NCI-H2029 (cell line): ENCODE data around the gene MAP2K6.
A peak's percentile ranks its signal among the peaks of the same experiment; 100 is the strongest.

Experiments used
- DNase-seq: peaks from one replicate; lab custom pipeline; 2025; lab: John Stamatoyannopoulos, UW

MAP2K6 gene

DNA sequence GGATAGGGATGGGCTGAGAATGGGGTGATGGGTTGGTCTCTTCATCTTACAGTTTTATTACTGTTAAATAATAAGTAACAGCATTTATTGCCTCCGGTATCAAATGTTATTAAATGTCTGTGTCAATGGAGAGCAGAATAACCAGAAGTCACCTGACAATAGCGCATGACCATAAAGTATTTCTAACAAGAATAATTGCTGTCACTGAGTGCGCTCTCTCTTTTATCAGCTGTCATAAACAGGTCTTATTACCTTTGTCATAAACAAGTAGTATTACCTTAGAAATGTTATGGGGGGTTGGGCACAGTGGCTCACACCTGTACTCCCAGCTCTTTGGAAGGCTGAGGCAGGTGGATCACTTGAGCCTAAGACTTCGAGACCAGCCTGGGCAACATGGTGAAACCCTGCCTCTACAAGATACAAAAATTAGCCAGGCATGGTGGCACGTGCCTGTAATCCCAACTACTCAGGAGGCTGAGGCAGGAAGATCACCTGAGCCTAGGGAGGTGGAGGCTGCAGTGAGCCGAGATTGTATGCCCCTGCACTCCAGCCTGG is 120.6 kb downstream of the MAP2K6 start:
- DNase-seq: no peak

GRCh38 chr17:69538795-69539194 is 124.3 kb downstream of the MAP2K6 start:
- no peak for DNase-seq

- DNase-seq: no peak
These were observed 124.8 kb downstream of the MAP2K6 start for GRCh38 chr17:69539274-69539673.

GRCh38 chr17:69539781-69540319 is 125.4 kb downstream of the MAP2K6 start:
- DNase-seq: no peak

- DNase-seq: no peak
These were observed 125.9 kb downstream of the MAP2K6 start for GRCh38 chr17:69540356-69540755.

DNA sequence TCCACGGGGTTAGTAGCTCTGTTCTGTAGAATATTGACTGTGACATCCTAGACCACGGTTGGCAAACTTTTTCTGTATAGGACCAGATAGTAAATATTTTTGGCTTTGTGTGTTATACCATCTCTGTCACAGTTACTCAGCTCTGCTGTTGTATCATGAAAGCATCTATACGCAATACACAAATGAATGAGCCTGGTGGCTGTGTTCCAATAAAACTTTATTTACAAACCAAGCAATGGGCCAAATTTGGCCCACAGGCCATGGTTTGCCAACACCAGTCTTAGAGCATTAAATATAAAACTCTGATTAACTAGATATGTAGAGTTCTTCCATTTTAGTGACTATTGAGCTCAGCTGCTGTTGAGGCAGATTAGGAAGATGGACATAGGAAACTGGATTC is 132.7 kb downstream of the MAP2K6 start:
- no peak for DNase-seq

GRCh38 chr17:69547947-69548346 is 133.4 kb downstream of the MAP2K6 start:
- DNase-seq: no peak

DNA sequence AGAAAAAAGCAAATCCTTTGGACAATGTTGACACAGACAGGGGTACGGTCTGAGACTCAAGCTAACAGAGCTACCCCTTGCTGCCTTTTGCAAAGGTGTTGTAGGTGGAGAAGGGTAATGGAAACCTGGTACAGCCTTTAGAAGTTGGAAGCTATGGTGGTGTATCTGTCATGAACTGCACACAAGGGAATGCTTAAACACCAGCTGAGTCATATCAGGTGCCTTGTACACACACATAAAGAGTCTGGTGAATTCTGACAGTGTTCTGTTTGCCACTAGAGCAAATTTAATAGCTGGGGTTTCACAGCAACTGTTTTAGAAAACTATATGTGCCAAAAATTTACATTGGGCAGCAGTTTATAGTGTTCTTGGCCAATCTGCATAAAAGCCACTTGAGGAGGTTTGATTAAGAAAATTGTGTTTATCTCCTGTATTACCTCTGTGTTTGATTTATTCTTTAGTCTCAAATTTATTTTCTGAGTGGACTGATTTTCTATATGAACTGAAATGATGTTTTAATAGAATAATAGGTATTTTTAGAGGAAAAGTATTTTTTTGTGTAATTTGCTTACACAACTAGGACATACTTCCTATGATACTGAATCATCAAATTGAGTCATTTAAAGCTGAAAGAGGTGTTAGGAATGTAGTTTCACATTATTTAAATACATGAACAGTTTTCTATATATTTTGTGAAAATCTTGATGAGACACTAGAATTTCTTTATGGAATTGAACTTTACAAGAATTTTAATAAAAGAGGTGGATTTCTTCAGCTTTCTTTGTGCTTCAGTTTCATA is 136.9 kb downstream of the MAP2K6 start:
- no peak for DNase-seq

GRCh38 chr17:69552986-69553667 is 138.6 kb downstream of the MAP2K6 start:
- DNase-seq: no peak

DNA sequence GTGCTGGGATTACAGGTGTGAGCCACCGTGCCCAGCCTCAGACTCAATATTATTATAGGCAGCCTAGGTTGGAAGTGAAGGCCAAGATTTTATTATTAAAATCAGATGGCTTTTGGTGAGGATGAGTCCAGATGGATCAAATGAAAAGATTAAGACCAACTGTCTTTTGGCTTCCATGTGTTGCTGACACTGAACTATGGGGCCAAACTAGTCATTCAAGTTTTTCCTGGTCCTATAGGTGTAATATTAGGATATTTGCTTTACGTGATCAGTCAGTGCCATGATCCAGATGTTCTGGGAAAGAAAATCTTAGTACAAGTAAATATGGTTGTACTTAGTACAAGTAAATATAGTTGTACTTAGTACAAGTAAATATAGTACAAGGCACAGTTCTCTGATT is 140.6 kb downstream of the MAP2K6 start:
- DNase-seq: no peak

- DNase-seq: no peak
These were observed 142.8 kb downstream of the MAP2K6 start for GRCh38 chr17:69557339-69557738.

DNA sequence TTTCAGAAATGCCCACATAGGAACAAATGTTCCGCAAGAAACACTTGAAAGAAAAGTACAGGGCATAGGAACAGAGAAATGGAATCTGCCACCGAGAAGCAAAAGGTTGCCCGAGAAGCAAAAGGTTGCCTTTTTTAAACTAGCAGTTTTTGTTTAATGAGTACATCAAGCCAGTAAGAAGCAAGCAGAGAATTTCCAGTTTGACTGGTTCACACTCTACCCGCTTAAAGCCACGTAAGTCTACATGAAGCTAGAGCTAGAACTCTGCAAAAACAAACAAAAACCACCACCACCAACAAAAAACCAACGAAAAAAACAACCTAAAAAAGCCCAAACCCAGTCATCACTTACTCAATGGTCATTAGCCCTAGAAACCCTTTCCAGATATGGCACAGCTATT is 144.3 kb downstream of the MAP2K6 start:
- DNase-seq: no peak

GRCh38 chr17:69560987-69561441 is 146.5 kb downstream of the MAP2K6 start:
- no peak for DNase-seq

DNA sequence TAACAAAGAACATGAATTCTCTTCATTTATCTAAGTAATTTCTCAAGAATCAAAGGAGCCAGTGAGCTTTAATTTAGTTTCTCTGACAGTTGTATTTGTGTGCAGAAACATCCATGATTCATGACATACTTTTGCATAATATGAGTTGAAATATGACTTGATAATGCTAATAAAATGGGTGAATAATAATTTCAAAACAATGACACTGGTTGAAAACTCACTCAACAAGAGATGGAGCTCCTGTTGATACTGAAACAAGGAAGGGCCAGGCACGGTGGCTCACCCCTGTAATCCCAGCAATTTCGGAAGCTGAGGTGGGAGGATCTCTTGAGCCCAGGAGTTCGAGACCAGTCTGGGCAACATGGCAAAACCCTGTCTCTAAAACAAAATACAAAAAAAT is 147.0 kb downstream of the MAP2K6 start:
- DNase-seq: no peak

- no peak for DNase-seq
These were observed 150.9 kb downstream of the MAP2K6 start for GRCh38 chr17:69565447-69565846.

GRCh38 chr17:69567130-69567529 is 152.6 kb downstream of the MAP2K6 start:
- DNase-seq: no peak

GRCh38 chr17:69572747-69573146 is 158.2 kb downstream of the MAP2K6 start:
- DNase-seq: no peak

GRCh38 chr17:69573396-69573795 is 158.9 kb downstream of the MAP2K6 start:
- DNase-seq: no peak

GRCh38 chr17:69574257-69575197 is 160.0 kb downstream of the MAP2K6 start:
- DNase-seq: no peak

DNA sequence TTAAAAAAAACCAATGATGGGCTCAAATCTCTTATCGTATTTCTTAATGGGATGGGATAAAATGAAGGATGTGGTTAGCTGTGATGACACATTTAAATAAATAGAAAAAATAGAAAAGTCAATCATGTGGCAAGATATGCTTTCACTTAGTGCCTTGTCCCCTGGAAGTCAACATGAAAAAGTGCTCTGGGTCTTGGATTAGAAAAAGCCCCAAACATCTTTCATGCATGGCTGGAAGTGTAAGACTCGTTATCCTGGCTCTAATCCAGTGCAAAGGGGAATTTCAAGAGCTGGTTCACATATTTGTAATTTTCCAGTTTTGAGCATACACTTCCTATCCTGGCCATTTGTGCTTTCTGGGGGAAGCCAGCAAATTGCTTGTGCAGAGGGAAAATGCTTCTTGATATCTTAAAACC is 160.9 kb downstream of the MAP2K6 start:
- peak; percentile 21 for DNase-seq

DNA sequence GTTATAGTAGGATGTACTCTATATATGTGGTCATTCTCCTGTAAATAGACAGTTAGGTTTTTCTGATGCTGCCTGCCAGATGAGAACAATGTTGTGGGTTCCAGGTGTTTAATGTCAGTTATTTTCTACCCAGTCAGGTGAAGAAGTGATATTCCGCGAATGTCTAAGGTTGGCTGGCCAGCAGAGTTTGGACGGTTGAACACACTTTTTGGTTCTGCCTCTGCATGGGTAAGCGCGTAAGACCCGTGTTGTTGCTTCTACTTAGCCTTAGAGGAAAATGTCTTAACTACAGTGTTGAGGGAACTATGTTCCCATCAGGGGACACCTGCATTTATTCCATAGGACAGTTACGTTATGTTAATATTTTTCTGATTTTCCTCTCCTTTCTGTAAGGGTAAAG is 162.6 kb downstream of the MAP2K6 start:
- no peak for DNase-seq
